Heart left ventricle (tissue), 13 donors: ENCODE data around the gene PLK3.

Source experiments
- POLR2A ChIP-seq, 2 donors: fragments of 450-650 bp; IDR thresholded peaks; one replicate each; pipeline ENCODE4 v1.6.1; 2017; ENCODE audit warnings: antibody characterized with exemption in 2 of 2, mild to moderate bottlenecking in 2 of 2, moderate library complexity in 2 of 2
- TF ChIP-seq, protein P1 (sequence below), 12 donors: fragments of 200-600 bp; sonication (generic) in 4 of 12; IDR thresholded peaks; one replicate each; pipeline versions ENCODE4 v1.5.0 to v1.8.0; 2018 to 2022; ENCODE audit warnings: antibody characterized with exemption in 12 of 12, mild to moderate bottlenecking in 5 of 12
- donor health status: ischemic (EF 13 %, LVEDD 7.1; RV severe dilation, severe dysfunction).
- donor health status: DM: no; HTN: yes; CAD: no.
- donor health status: DM: no; HTN: no; CAD: no.
- donor health status: ischemic (EF 25% LVEDD 6.9; RV normal size, moderate dysfunction).
- donor health status: ischemic (EF 25% LVEDD 5.7; RV mildly dilated, moderate dysfunction).
- donor health status: ischemic (EF 35%, LVEDD 5.7; RV mildly dilated, moderate dysfunction).
- donor health status: nonischemic (EF 11% LVEDD 7.7; RV severe dilation, severe dysfunction).
- donor health status: DM: yes; HTN: yes; CAD: no.
- donor health status: PGD.
- donor health status: ischemic (EF 29% LVEDD 5.4; RV normal size, mild dysfunction).
- donor health status: nonischemic (EF 23%, LVEDD 6.1; RV moderate dilation, normal function).

DNA sequence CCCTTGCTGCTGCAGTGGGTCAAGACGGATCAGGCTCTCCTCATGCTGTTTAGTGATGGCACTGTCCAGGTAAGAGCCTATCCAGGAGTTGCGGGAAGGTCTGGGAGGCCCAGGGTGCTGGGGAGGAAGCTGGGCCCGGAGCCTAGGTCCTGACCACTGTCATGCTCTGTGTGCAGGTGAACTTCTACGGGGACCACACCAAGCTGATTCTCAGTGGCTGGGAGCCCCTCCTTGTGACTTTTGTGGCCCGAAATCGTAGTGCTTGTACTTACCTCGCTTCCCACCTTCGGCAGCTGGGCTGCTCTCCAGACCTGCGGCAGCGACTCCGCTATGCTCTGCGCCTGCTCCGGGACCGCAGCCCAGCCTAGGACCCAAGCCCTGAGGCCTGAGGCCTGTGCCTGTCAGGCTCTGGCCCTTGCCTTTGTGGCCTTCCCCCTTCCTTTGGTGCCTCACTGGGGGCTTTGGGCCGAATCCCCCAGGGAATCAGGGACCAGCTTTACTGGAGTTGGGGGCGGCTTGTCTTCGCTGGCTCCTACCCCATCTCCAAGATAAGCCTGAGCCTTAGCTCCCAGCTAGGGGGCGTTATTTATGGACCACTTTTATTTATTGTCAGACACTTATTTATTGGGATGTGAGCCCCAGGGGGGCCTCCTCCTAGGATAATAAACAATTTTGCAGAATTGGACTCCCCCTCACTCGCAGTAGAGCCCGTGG, 5.3 kb downstream of the PLK3 start:
- TF ChIP-seq, protein P1, sequence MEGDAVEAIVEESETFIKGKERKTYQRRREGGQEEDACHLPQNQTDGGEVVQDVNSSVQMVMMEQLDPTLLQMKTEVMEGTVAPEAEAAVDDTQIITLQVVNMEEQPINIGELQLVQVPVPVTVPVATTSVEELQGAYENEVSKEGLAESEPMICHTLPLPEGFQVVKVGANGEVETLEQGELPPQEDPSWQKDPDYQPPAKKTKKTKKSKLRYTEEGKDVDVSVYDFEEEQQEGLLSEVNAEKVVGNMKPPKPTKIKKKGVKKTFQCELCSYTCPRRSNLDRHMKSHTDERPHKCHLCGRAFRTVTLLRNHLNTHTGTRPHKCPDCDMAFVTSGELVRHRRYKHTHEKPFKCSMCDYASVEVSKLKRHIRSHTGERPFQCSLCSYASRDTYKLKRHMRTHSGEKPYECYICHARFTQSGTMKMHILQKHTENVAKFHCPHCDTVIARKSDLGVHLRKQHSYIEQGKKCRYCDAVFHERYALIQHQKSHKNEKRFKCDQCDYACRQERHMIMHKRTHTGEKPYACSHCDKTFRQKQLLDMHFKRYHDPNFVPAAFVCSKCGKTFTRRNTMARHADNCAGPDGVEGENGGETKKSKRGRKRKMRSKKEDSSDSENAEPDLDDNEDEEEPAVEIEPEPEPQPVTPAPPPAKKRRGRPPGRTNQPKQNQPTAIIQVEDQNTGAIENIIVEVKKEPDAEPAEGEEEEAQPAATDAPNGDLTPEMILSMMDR (IDR thresholded peaks at IDR 0.05) = no peak
- TF ChIP-seq POLR2A (IDR thresholded peaks at IDR 0.05) = no peak
